Measurements from ENCODE around the gene SORBS1.
"Not testable (repeated sequence)": the region's sequence is repeated elsewhere in the genome, so short reads cannot be mapped to it uniquely, and the experiment has no call there.

The SORBS1 gene

GRCh38 chr10:95356190-95356955, 204.8 kb downstream of the SORBS1 start:
- no peak overlapping the region for H3K27ac ChIP-seq
- no peak for TF ChIP-seq ZFX (IDR thresholded peaks at IDR 0.05)
- TF ChIP-seq CTCF (conservative IDR thresholded peaks at IDR 0.05) = no peak

- H3K27ac ChIP-seq = no peak overlapping the region
- TF ChIP-seq CTCF (conservative IDR thresholded peaks at IDR 0.05) (no peak), ZFX (IDR thresholded peaks at IDR 0.05) (no peak)
These were observed 205.9 kb downstream of the SORBS1 start for GRCh38 chr10:95355301-95355700.

GRCh38 chr10:95354110-95354509, 207.1 kb downstream of the SORBS1 start:
- TF ChIP-seq ZFX (IDR thresholded peaks at IDR 0.05) = no peak
- TF ChIP-seq CTCF (conservative IDR thresholded peaks at IDR 0.05) = no peak
- H3K27ac ChIP-seq = no peak overlapping the region

- TF ChIP-seq CTCF (conservative IDR thresholded peaks at IDR 0.05) (no peak), ZFX (IDR thresholded peaks at IDR 0.05) (no peak)
- H3K27ac ChIP-seq = no peak overlapping the region
These were observed 208.0 kb downstream of the SORBS1 start for GRCh38 chr10:95353123-95353522.

- no peak overlapping the region for H3K27ac ChIP-seq
- TF ChIP-seq CTCF (conservative IDR thresholded peaks at IDR 0.05) = no peak
- TF ChIP-seq ZFX (IDR thresholded peaks at IDR 0.05) = no peak
These were observed 208.5 kb downstream of the SORBS1 start for GRCh38 chr10:95352684-95353083.

GRCh38 chr10:95350830-95351228, 210.3 kb downstream of the SORBS1 start:
- no peak overlapping the region for H3K27ac ChIP-seq
- TF ChIP-seq ZFX (IDR thresholded peaks at IDR 0.05) (no peak), CTCF (conservative IDR thresholded peaks at IDR 0.05) (no peak)

- no peak overlapping the region for H3K27ac ChIP-seq
- TF ChIP-seq CTCF (conservative IDR thresholded peaks at IDR 0.05) (no peak), ZFX (IDR thresholded peaks at IDR 0.05) (no peak)
These were observed 210.8 kb downstream of the SORBS1 start for GRCh38 chr10:95350219-95350829.

GRCh38 chr10:95347402-95347766, 213.8 kb downstream of the SORBS1 start:
- not testable (repeated sequence) for H3K27ac ChIP-seq

All from C4-2B (cell line).